ES-I3 (cell line): Measurements from ENCODE around the gene HECW1.

Experiments
- H3K36me3 ChIP-seq: 2 replicates; pipeline ENCODE4 v1.6.1; 2013; ENCODE audit warnings: mild to moderate bottlenecking, low read length, control low read depth, moderate library complexity; ENCODE audit not compliant: insufficient read depth
- H3K4me1 ChIP-seq: 2 replicates; pipeline ENCODE4 v1.6.1; 2013; ENCODE audit warnings: mild to moderate bottlenecking, control low read depth, low read length; ENCODE audit not compliant: insufficient read depth
- H3K9ac ChIP-seq: 2 replicates; pipeline ENCODE4 v1.6.1; 2013; ENCODE audit warnings: low read depth, mild to moderate bottlenecking, low read length, moderate library complexity
- H3K9me3 ChIP-seq: 2 replicates; pipeline ENCODE4 v1.6.1; 2013; ENCODE audit warnings: mild to moderate bottlenecking, low read length, moderate library complexity; ENCODE audit not compliant: control insufficient read depth, insufficient read depth

HECW1 gene

GRCh38 chr7:43099750-43100149, 12.7 kb upstream of the HECW1 start:
- Histone ChIP-seq H3K9ac (no peak overlapping the region), H3K36me3 (no peaks in the 10 kb centered on the region), H3K9me3 (no peaks in the 10 kb centered on the region), H3K4me1 (no peaks in the 10 kb centered on the region)

GRCh38 chr7:43104874-43105520, 7.5 kb upstream of the HECW1 start:
- no peaks in the 10 kb centered on the region for H3K9me3 ChIP-seq
- H3K4me1 ChIP-seq = peaks cover 10% of the 10 kb centered on the region
- no peaks in the 10 kb centered on the region for H3K36me3 ChIP-seq
- H3K9ac ChIP-seq = no peak overlapping the region

- H3K36me3 ChIP-seq = no peaks in the 10 kb centered on the region
- H3K4me1 ChIP-seq = peaks cover 10% of the 10 kb centered on the region
- H3K9ac ChIP-seq = no peak overlapping the region
- no peaks in the 10 kb centered on the region for H3K9me3 ChIP-seq
These were observed 6.8 kb upstream of the HECW1 start for GRCh38 chr7:43105521-43106120.

GRCh38 chr7:43108255-43109011, 4.0 kb upstream of the HECW1 start:
- Histone ChIP-seq H3K9ac (no peak overlapping the region), H3K36me3 (no peaks in the 10 kb centered on the region), H3K9me3 (no peaks in the 10 kb centered on the region), H3K4me1 (peaks cover 17% of the 10 kb centered on the region)

- no peaks in the 10 kb centered on the region for H3K36me3 ChIP-seq
- peaks cover 28% of the 10 kb centered on the region for H3K4me1 ChIP-seq
- H3K9ac ChIP-seq = no peak overlapping the region
- H3K9me3 ChIP-seq = no peaks in the 10 kb centered on the region
These were observed 1.5 kb upstream of the HECW1 start for GRCh38 chr7:43110791-43111535.

GRCh38 chr7:43111630-43112458, 603 bp upstream of the HECW1 start:
- peaks cover 34% of the 10 kb centered on the region for H3K4me1 ChIP-seq
- no peak overlapping the region; the same call in 1 of the 2 replicates for H3K9ac ChIP-seq
- no peaks in the 10 kb centered on the region for H3K36me3 ChIP-seq
- no peaks in the 10 kb centered on the region for H3K9me3 ChIP-seq

- peaks cover 36% of the 10 kb centered on the region for H3K4me1 ChIP-seq
- H3K36me3 ChIP-seq = no peaks in the 10 kb centered on the region
- H3K9ac ChIP-seq = peak overlapping the region; percentile 82
- no peaks in the 10 kb centered on the region for H3K9me3 ChIP-seq
These were observed 634 bp downstream of the HECW1 start for GRCh38 chr7:43112941-43113621.

- H3K36me3 ChIP-seq = no peaks in the 10 kb centered on the region
- peak overlapping the region; percentile 82 for H3K9ac ChIP-seq
- no peaks in the 10 kb centered on the region for H3K9me3 ChIP-seq
- peaks cover 41% of the 10 kb centered on the region for H3K4me1 ChIP-seq
These were observed 1.4 kb downstream of the HECW1 start for GRCh38 chr7:43113622-43114457.

- Histone ChIP-seq H3K36me3 (no peaks in the 10 kb centered on the region), H3K9me3 (no peaks in the 10 kb centered on the region), H3K4me1 (peaks cover 47% of the 10 kb centered on the region), H3K9ac (peak overlapping the region; percentile 82)
These were observed 2.0 kb downstream of the HECW1 start for GRCh38 chr7:43114458-43114780.

GRCh38 chr7:43116451-43116850, 4.0 kb downstream of the HECW1 start:
- H3K4me1 ChIP-seq = peaks cover 54% of the 10 kb centered on the region
- no peak overlapping the region for H3K9ac ChIP-seq
- no peaks in the 10 kb centered on the region for H3K36me3 ChIP-seq

GRCh38 chr7:43117095-43117494, 4.6 kb downstream of the HECW1 start:
- no peaks in the 10 kb centered on the region for H3K9me3 ChIP-seq
- H3K36me3 ChIP-seq = 0 out of 2 replicates have a peak, but pooled peaks cover 6% of the 10 kb centered on the region
- no peak overlapping the region for H3K9ac ChIP-seq
- peaks cover 49% of the 10 kb centered on the region for H3K4me1 ChIP-seq

More at GRCh38 chr7:43116451-43116850, 4.0 kb downstream of the HECW1 start:
- H3K9me3 ChIP-seq = no peaks in the 10 kb centered on the region

- H3K9ac ChIP-seq = no peak overlapping the region
- no peaks in the 10 kb centered on the region for H3K9me3 ChIP-seq
- H3K4me1 ChIP-seq = peaks cover 49% of the 10 kb centered on the region
- 0 out of 2 replicates have a peak, but pooled peaks cover 6% of the 10 kb centered on the region for H3K36me3 ChIP-seq
These were observed 5.4 kb downstream of the HECW1 start for GRCh38 chr7:43117861-43118260.

- Histone ChIP-seq H3K4me1 (peaks cover 49% of the 10 kb centered on the region), H3K9ac (no peak overlapping the region), H3K36me3 (0 out of 2 replicates have a peak, but pooled peaks cover 6% of the 10 kb centered on the region), H3K9me3 (no peaks in the 10 kb centered on the region)
These were observed 5.9 kb downstream of the HECW1 start for GRCh38 chr7:43118313-43118712.
